ENCODE results near the gene ZBTB20.

ZBTB20 gene

DNA sequence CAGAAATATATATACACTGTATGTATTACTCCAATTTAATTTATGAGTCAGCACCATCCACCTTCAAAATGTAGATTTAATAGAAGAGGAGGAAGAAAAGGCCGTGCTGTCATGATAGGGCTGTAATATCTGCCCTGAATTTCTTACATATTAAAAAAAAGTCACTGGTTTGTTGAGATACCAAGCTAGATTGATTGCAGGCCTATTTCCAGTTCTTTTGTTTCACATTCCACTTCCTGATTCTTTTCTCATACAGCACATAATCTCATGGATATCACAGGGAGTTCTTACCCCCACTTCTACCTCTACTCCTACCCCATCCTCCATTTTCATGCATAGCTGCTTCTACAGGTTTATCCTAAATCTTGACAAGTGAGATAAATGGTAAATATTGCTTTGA, 290.3 kb downstream of the ZBTB20 start:
- Histone ChIP-seq H3K36me3 (ENCODE audit: control insufficient read depth, insufficient read depth, low read length) (no peaks in the 10 kb centered on the region), H3K9me3 (ENCODE audit: control insufficient read depth, insufficient read depth, low read length) (no peaks in the 10 kb centered on the region), H3K9ac (ENCODE audit: low read depth, low read length) (no peak overlapping the region), H3K4me1 (ENCODE audit: control insufficient read depth, insufficient read depth, low read length) (no peaks in the 10 kb centered on the region), H3K4me3 (ENCODE audit: low read depth, low read length) (no peak overlapping the region), H3K27me3 (ENCODE audit: control insufficient read depth, insufficient read depth, low read length) (no peaks in the 10 kb centered on the region)

DNA sequence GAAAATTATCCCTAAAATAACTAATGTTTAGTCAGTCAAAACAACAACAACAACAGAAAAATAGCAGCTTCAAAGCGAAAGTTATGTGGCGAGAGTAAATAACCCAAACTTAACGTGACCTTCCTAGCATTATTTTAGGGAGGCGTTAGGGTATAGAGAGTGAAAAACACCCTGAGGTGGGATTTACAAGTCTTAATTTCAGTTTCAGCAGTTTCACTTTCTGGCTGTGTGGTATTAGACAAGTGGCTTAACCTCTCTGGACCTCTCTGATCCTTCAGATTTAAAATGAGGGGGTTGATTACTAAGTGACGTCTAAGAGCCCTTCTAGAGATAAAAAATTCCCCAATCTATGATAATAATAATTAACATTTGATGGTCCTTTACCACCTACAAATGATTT, 291.2 kb downstream of the ZBTB20 start:
- H3K9me3 ChIP-seq (ENCODE audit: control insufficient read depth, insufficient read depth, low read length): no peaks in the 10 kb centered on the region
- no peak overlapping the region for H3K4me3 ChIP-seq (ENCODE audit: low read depth, low read length)
- no peaks in the 10 kb centered on the region for H3K27me3 ChIP-seq (ENCODE audit: control insufficient read depth, insufficient read depth, low read length)
- no peaks in the 10 kb centered on the region for H3K36me3 ChIP-seq (ENCODE audit: control insufficient read depth, insufficient read depth, low read length)
- H3K4me1 ChIP-seq (ENCODE audit: control insufficient read depth, insufficient read depth, low read length): no peaks in the 10 kb centered on the region
- H3K9ac ChIP-seq (ENCODE audit: low read depth, low read length): no peak overlapping the region

DNA sequence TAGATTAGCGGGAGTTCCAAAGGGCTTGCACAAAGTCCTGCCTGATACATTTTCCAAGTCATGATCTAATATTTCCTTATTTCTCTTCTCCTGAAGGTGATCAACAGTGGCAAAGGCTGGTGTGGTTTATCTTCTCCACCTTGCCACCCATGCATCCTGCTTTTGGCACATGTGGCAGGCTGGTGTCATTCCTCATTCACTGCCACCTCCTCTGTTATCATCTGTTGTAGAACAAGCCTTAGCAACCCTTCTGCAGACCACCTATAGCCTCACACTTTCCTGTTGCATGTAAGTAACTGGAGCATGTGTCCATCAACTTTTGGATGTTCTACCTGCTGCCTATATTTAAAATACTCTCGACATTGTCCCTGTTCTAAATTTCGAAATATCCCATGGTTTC, 294.1 kb downstream of the ZBTB20 start:
- Histone ChIP-seq H3K4me3 (ENCODE audit: low read depth, low read length) (no peak overlapping the region), H3K9ac (ENCODE audit: low read depth, low read length) (no peak overlapping the region), H3K27me3 (ENCODE audit: control insufficient read depth, insufficient read depth, low read length) (no peaks in the 10 kb centered on the region), H3K36me3 (ENCODE audit: control insufficient read depth, insufficient read depth, low read length) (no peaks in the 10 kb centered on the region), H3K9me3 (ENCODE audit: control insufficient read depth, insufficient read depth, low read length) (no peaks in the 10 kb centered on the region), H3K4me1 (ENCODE audit: control insufficient read depth, insufficient read depth, low read length) (no peaks in the 10 kb centered on the region)

DNA sequence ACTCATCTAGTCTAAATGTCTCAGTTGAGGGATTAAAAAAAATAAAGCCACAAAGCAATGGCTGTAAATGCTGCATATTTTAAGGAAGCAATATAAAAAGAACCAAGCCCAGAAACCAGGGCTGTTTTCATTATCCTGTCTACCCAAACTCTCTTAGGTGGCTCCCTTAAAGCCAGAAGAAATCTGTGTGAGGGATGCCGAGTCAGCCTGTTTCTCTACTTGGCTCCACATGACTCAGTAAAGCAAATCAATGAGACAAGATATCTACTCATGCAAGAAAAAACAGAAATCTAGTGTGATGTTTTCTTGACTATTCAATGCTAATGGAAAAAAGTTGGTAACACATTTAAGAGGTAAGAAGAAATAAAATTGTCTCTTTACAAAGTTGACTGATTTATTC, 296.2 kb downstream of the ZBTB20 start:
- no peak overlapping the region for H3K9ac ChIP-seq (ENCODE audit: low read depth, low read length)
- H3K4me1 ChIP-seq (ENCODE audit: control insufficient read depth, insufficient read depth, low read length): no peaks in the 10 kb centered on the region
- no peaks in the 10 kb centered on the region for H3K36me3 ChIP-seq (ENCODE audit: control insufficient read depth, insufficient read depth, low read length)
- H3K4me3 ChIP-seq (ENCODE audit: low read depth, low read length): no peak overlapping the region
- H3K27me3 ChIP-seq (ENCODE audit: control insufficient read depth, insufficient read depth, low read length): no peaks in the 10 kb centered on the region
- no peaks in the 10 kb centered on the region for H3K9me3 ChIP-seq (ENCODE audit: control insufficient read depth, insufficient read depth, low read length)

DNA sequence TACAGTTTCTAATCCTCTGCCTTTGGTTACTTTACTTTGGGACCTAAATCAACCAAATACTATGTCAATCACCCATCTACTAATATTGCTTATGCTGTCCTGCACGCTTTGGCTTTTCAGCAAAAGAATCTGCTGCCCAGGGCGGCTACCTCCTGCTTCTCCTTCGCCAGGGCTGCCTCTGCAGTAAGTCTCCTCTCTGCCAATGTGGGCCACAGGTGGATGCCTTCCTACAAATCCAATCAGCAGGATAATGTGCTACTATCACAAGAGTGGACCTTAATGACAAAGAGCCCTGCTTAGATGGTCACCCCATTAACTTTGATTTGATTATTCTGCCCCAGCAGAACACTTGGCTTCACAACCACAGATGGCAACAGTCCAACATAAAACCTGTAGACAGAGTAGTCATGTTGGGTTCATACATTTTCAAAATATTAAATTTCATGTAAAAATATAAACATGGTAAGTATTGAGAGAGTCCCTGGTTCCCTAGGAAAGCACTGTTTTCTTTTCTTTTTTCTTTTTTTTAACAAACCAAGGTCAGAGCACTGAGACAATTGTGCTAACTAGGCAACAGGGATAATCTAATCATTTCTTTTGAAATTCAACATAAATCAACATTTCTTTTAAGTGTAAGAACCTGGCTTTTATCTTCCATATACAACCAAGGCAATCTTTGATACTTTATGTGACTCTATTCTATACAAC, 298.3 kb downstream of the ZBTB20 start:
- Histone ChIP-seq H3K4me3 (ENCODE audit: low read depth, low read length) (no peak overlapping the region), H3K27me3 (ENCODE audit: control insufficient read depth, insufficient read depth, low read length) (no peaks in the 10 kb centered on the region), H3K9me3 (ENCODE audit: control insufficient read depth, insufficient read depth, low read length) (no peaks in the 10 kb centered on the region), H3K4me1 (ENCODE audit: control insufficient read depth, insufficient read depth, low read length) (no peaks in the 10 kb centered on the region), H3K9ac (ENCODE audit: low read depth, low read length) (no peak overlapping the region), H3K36me3 (ENCODE audit: control insufficient read depth, insufficient read depth, low read length) (no peaks in the 10 kb centered on the region)

DNA sequence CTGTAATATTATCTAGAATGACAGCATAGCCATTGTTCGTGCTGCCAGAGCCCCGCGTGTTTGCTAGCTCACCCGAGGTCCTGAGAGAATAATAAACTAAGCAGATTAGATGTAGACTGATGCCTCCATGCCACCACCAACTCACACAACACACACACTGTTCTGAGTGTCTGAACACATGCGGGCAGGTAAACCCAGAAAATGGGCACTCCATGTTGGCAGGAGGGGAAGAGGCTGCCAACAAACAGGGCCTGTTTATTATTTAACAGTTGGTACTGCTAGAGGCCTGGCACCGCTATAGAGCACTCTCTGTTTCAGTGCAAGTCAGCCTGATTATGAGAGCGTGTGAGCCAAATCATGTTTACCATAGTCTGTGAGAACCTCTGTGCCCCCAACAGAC, 299.0 kb downstream of the ZBTB20 start:
- Histone ChIP-seq H3K36me3 (ENCODE audit: control insufficient read depth, insufficient read depth, low read length) (no peaks in the 10 kb centered on the region), H3K4me1 (ENCODE audit: control insufficient read depth, insufficient read depth, low read length) (no peaks in the 10 kb centered on the region), H3K4me3 (ENCODE audit: low read depth, low read length) (no peak overlapping the region), H3K9me3 (ENCODE audit: control insufficient read depth, insufficient read depth, low read length) (no peaks in the 10 kb centered on the region), H3K27me3 (ENCODE audit: control insufficient read depth, insufficient read depth, low read length) (no peaks in the 10 kb centered on the region), H3K9ac (ENCODE audit: low read depth, low read length) (no peak overlapping the region)

DNA sequence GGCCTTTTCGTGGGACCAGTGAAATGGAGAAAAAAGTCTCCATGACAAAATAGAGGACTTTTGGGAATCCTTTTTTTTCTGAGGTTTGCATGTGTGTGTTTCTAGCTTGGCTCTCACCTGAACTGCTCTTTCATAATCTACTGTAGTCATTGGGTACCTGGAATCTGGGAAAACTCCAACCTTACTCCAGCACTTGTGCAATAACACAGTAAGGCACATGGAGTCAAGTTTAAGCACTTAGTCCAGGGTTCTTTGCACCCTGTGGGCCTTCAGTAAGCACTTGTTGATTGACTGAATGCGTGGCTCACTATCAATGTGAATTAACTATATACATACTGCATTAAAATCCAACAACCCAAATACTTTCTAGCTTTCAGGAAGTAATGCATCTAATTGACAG, 299.5 kb downstream of the ZBTB20 start:
- H3K9me3 ChIP-seq (ENCODE audit: control insufficient read depth, insufficient read depth, low read length): no peaks in the 10 kb centered on the region
- no peaks in the 10 kb centered on the region for H3K4me1 ChIP-seq (ENCODE audit: control insufficient read depth, insufficient read depth, low read length)
- no peak overlapping the region for H3K9ac ChIP-seq (ENCODE audit: low read depth, low read length)
- H3K27me3 ChIP-seq (ENCODE audit: control insufficient read depth, insufficient read depth, low read length): no peaks in the 10 kb centered on the region
- no peak overlapping the region for H3K4me3 ChIP-seq (ENCODE audit: low read depth, low read length)
- no peaks in the 10 kb centered on the region for H3K36me3 ChIP-seq (ENCODE audit: control insufficient read depth, insufficient read depth, low read length)

DNA sequence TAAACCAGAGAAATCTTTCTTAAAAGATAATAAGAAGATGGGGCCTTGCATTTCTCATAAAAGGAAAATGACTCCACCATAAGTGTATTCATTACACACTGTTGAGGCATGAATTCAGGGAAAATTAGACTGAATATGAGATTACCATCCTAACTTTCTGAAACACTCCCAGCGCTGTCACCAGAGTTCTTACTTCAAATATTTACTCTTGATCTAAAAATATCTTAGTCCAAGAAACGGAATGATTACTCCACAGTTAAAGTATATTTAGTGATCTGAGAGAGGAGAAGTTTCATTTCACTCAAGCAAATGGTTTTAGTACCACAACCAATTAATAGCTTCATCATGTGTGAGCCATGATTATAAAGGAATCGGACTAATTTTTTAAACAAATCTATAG, 300.3 kb downstream of the ZBTB20 start:
- no peak overlapping the region for H3K9ac ChIP-seq (ENCODE audit: low read depth, low read length)
- no peaks in the 10 kb centered on the region for H3K27me3 ChIP-seq (ENCODE audit: control insufficient read depth, insufficient read depth, low read length)
- H3K36me3 ChIP-seq (ENCODE audit: control insufficient read depth, insufficient read depth, low read length): no peaks in the 10 kb centered on the region
- no peak overlapping the region for H3K4me3 ChIP-seq (ENCODE audit: low read depth, low read length)
- H3K9me3 ChIP-seq (ENCODE audit: control insufficient read depth, insufficient read depth, low read length): no peaks in the 10 kb centered on the region
- no peaks in the 10 kb centered on the region for H3K4me1 ChIP-seq (ENCODE audit: control insufficient read depth, insufficient read depth, low read length)

DNA sequence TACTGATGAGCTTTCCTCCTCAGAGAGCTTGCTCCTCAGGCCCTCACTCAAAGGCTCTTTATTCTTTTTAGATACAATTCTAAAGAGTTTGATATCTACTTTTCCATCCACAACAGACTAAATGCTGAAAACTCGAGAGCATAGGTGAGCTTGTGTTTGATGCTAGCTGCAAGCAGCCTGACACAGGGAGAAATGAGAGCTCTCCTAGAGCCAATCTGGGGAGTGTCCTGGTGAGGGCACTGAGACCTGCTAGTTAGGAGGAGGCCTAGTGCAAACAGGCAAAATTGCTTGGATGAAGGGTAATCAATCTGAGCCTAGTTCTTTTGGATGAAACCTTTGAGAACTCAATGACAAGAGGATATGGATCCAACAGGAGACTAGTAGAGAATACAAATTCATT, 300.8 kb downstream of the ZBTB20 start:
- H3K4me1 ChIP-seq (ENCODE audit: control insufficient read depth, insufficient read depth, low read length): no peaks in the 10 kb centered on the region
- H3K4me3 ChIP-seq (ENCODE audit: low read depth, low read length): no peak overlapping the region
- H3K36me3 ChIP-seq (ENCODE audit: control insufficient read depth, insufficient read depth, low read length): no peaks in the 10 kb centered on the region
- H3K27me3 ChIP-seq (ENCODE audit: control insufficient read depth, insufficient read depth, low read length): no peaks in the 10 kb centered on the region
- H3K9ac ChIP-seq (ENCODE audit: low read depth, low read length): no peak overlapping the region
- H3K9me3 ChIP-seq (ENCODE audit: control insufficient read depth, insufficient read depth, low read length): no peaks in the 10 kb centered on the region

DNA sequence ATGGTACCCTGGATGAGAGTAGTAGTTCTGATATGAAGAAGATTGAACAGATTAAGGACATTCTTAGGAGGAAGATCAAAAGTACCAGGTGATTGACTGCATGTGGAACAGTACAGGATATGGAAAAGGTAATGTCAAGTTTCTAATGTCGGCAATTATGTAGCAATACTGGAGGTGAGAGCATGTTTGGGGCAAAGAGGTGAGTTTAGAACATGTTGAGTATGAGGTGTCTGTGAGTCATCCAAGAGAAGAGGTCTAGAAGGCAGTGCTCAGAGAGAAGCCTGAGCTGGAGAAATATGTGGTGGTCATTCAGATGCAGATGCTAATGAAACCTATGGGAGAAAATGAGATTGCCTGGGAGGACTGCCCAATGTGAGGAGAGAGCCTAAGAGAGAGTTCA, 305.6 kb downstream of the ZBTB20 start:
- Histone ChIP-seq H3K9ac (ENCODE audit: low read depth, low read length) (no peak overlapping the region), H3K9me3 (ENCODE audit: control insufficient read depth, insufficient read depth, low read length) (no peaks in the 10 kb centered on the region), H3K4me3 (ENCODE audit: low read depth, low read length) (no peak overlapping the region), H3K36me3 (ENCODE audit: control insufficient read depth, insufficient read depth, low read length) (no peaks in the 10 kb centered on the region), H3K27me3 (ENCODE audit: control insufficient read depth, insufficient read depth, low read length) (no peaks in the 10 kb centered on the region), H3K4me1 (ENCODE audit: control insufficient read depth, insufficient read depth, low read length) (no peaks in the 10 kb centered on the region)

DNA sequence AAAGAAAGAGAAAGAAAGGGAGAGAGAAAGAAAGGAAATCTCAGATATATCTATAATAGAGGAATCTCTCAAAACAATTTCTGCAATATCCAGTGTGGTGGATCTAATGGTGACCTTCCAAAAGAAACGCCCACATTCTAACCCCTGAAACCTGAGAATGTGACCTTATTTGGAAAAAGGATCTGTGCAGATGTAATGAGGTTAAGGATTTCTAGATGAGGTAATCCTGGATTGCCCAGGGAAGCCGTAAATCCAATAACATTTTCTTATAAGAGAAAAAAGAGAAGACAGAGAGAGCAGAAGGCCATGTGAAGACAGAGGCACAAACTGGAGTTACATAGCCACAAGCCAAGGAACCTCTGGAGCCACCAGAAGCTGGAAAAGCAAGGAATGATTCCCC, 307.6 kb downstream of the ZBTB20 start:
- H3K9me3 ChIP-seq (ENCODE audit: control insufficient read depth, insufficient read depth, low read length): no peaks in the 10 kb centered on the region
- no peaks in the 10 kb centered on the region for H3K36me3 ChIP-seq (ENCODE audit: control insufficient read depth, insufficient read depth, low read length)
- H3K4me1 ChIP-seq (ENCODE audit: control insufficient read depth, insufficient read depth, low read length): no peaks in the 10 kb centered on the region
- no peak overlapping the region for H3K4me3 ChIP-seq (ENCODE audit: low read depth, low read length)
- H3K9ac ChIP-seq (ENCODE audit: low read depth, low read length): no peak overlapping the region
- no peaks in the 10 kb centered on the region for H3K27me3 ChIP-seq (ENCODE audit: control insufficient read depth, insufficient read depth, low read length)

DNA sequence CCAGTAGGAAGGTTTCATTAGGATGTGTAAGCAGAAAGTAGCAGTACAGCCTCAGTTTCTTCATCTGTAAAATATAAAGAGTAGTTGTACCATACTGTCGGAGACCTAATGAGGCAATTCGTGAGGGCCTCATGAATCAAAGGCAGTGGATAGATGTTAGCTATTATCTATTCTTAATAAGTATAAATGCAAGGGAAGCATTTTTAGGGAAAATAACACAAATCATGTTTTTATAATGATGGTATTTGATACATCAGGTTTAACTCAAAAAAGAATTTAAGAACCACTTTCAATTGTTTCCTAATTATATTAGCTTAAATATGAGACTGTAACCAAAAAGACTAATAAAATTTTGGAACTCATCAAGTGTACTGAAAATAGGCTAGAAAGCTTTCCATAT, 309.1 kb downstream of the ZBTB20 start:
- Histone ChIP-seq H3K9me3 (ENCODE audit: control insufficient read depth, insufficient read depth, low read length) (no peaks in the 10 kb centered on the region), H3K36me3 (ENCODE audit: control insufficient read depth, insufficient read depth, low read length) (no peaks in the 10 kb centered on the region), H3K27me3 (ENCODE audit: control insufficient read depth, insufficient read depth, low read length) (no peaks in the 10 kb centered on the region), H3K4me1 (ENCODE audit: control insufficient read depth, insufficient read depth, low read length) (no peaks in the 10 kb centered on the region), H3K4me3 (ENCODE audit: low read depth, low read length) (no peak overlapping the region), H3K9ac (ENCODE audit: low read depth, low read length) (no peak overlapping the region)

All from iPS-15b (cell line).